ENCODE measurements around the gene BCAN.

DNA sequence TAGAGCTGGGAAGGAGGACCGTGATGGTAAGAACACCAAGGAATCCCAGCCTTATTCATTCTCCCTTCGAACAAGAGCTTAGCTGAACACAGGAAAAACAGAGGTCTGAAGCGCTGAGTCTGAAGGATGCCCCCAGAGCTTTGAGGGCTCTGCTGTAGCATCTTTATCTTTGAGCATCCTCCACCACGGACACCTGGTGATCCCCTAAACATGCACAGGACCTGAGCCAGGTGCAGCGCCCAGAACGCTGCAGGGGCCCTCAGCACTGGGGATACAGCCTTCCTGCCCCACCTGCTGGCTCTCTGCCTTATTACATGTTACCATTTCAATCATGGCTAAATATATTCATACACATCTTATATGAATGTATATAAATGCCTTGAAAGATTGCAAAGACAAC lies 32.9 kb upstream of the BCAN start:
- TF ChIP-seq RAD21 (conservative IDR thresholded peaks at IDR 0.05 in 1 of 2, IDR thresholded peaks at IDR 0.05 in 1 of 2): peak; percentile 68 to 75
- TF ChIP-seq, protein P1, sequence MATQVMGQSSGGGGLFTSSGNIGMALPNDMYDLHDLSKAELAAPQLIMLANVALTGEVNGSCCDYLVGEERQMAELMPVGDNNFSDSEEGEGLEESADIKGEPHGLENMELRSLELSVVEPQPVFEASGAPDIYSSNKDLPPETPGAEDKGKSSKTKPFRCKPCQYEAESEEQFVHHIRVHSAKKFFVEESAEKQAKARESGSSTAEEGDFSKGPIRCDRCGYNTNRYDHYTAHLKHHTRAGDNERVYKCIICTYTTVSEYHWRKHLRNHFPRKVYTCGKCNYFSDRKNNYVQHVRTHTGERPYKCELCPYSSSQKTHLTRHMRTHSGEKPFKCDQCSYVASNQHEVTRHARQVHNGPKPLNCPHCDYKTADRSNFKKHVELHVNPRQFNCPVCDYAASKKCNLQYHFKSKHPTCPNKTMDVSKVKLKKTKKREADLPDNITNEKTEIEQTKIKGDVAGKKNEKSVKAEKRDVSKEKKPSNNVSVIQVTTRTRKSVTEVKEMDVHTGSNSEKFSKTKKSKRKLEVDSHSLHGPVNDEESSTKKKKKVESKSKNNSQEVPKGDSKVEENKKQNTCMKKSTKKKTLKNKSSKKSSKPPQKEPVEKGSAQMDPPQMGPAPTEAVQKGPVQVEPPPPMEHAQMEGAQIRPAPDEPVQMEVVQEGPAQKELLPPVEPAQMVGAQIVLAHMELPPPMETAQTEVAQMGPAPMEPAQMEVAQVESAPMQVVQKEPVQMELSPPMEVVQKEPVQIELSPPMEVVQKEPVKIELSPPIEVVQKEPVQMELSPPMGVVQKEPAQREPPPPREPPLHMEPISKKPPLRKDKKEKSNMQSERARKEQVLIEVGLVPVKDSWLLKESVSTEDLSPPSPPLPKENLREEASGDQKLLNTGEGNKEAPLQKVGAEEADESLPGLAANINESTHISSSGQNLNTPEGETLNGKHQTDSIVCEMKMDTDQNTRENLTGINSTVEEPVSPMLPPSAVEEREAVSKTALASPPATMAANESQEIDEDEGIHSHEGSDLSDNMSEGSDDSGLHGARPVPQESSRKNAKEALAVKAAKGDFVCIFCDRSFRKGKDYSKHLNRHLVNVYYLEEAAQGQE (IDR thresholded peaks at IDR 0.05): no peak
- TF ChIP-seq, protein P2, sequence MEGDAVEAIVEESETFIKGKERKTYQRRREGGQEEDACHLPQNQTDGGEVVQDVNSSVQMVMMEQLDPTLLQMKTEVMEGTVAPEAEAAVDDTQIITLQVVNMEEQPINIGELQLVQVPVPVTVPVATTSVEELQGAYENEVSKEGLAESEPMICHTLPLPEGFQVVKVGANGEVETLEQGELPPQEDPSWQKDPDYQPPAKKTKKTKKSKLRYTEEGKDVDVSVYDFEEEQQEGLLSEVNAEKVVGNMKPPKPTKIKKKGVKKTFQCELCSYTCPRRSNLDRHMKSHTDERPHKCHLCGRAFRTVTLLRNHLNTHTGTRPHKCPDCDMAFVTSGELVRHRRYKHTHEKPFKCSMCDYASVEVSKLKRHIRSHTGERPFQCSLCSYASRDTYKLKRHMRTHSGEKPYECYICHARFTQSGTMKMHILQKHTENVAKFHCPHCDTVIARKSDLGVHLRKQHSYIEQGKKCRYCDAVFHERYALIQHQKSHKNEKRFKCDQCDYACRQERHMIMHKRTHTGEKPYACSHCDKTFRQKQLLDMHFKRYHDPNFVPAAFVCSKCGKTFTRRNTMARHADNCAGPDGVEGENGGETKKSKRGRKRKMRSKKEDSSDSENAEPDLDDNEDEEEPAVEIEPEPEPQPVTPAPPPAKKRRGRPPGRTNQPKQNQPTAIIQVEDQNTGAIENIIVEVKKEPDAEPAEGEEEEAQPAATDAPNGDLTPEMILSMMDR (IDR thresholded peaks at IDR 0.05): peak; percentile 78

All from A549 (cell line).